Vagina (tissue), 2 donors: ENCODE measurements around the gene DICER1. TPM values are rescaled to one million over a fixed set of nuclear protein-coding genes. Genes with fewer than 3 reads are reported as not detected.

Source experiments
- DNase-seq, 2 donors: peaks; one replicate each; pipeline ENCODE4 v3.0.0-alpha.2; 2017; ENCODE audit errors: extremely low spot score in 2 of 2
- H3K27ac ChIP-seq: fragments of 200-600 bp; sonication (generic); one replicate; pipeline ENCODE4 v1.5.1; 2019
- H3K27me3 ChIP-seq: fragments of 200-600 bp; sonication (generic); one replicate; pipeline ENCODE4 v1.5.1; 2019
- H3K36me3 ChIP-seq, 2 donors: fragments of 200-600 bp; sonication (generic); one replicate each; pipeline ENCODE4 v1.5.1; 2017 to 2019
- H3K4me1 ChIP-seq: fragments of 200-600 bp; sonication (generic); one replicate; pipeline ENCODE4 v1.5.1; 2019
- H3K4me3 ChIP-seq, 2 donors: fragments of 200-600 bp; sonication (generic); 1 replicate in 1 of 2; 2 replicates in 1 of 2; pipeline ENCODE4 v1.5.1; 2016 to 2019
- H3K9me3 ChIP-seq: fragments of 200-600 bp; sonication (generic); one replicate; pipeline ENCODE4 v1.5.1; 2019
- CTCF ChIP-seq, 3 experiments: fragments of 450-650 bp in 2 of 3; fragments of 200-600 bp in 1 of 3; sonication (generic) in 1 of 3; IDR thresholded peaks; one replicate each; pipeline ENCODE4 v1.5.1; 2017 to 2019; ENCODE audit warnings: antibody characterized with exemption in 3 of 3, mild to moderate bottlenecking in 2 of 3, moderate library complexity in 2 of 3
- POLR2A ChIP-seq, 2 donors: fragments of 450-650 bp; IDR thresholded peaks; one replicate each; pipeline ENCODE4 v1.6.1; 2017; ENCODE audit warnings: antibody characterized with exemption in 2 of 2, mild to moderate bottlenecking in 2 of 2, moderate library complexity in 2 of 2
- POLR2AphosphoS5 ChIP-seq, 2 donors: sonication (generic); formaldehyde crosslinking; IDR thresholded peaks; one replicate each; pipeline ENCODE4 v1.9.0; 2017; ENCODE audit warnings: antibody characterized with exemption in 2 of 2, mild to moderate bottlenecking in 2 of 2, low read depth in 1 of 2; ENCODE audit not compliant: insufficient read depth in 1 of 2
- intact Hi-C: fragments of 100-400 bp; cut with DNase I; formaldehyde crosslinking; loops from one replicate; pipeline ENCODE4 v1.15.1; 2023
- total RNA-seq: library from RNA; depleted of rRNA; stranded (reverse); fragments of >200 nt; gene quantifications from one replicate; pipeline ENCODE4 v1.2.3, GENCODE V29; 2016

DICER1 gene
- total RNA-seq, 1 donor from 2014 or later = 68.3 TPM

- no peak overlapping the region for H3K27ac ChIP-seq
- intact Hi-C loops = no loop called here
- H3K4me1 ChIP-seq = no peaks in the 10 kb centered on the region
- no peak overlapping the region for H3K4me3 ChIP-seq
- no peak for DNase-seq
- H3K27me3 ChIP-seq = peaks cover 3% of the 10 kb centered on the region
- H3K36me3 ChIP-seq = no peaks in the 10 kb centered on the region
- TF ChIP-seq POLR2AphosphoS5 (IDR thresholded peaks at IDR 0.05; ENCODE audit: insufficient read depth in 1 of 2, low read depth in 1 of 2) = no peak
- no peak for TF ChIP-seq CTCF (IDR thresholded peaks at IDR 0.05)
- no peak for TF ChIP-seq POLR2A (IDR thresholded peaks at IDR 0.05)
- no peaks in the 10 kb centered on the region for H3K9me3 ChIP-seq
Observed at GRCh38 chr14:95066427-95066986, 90.8 kb downstream of the DICER1 start.

GRCh38 chr14:95065411-95065810 lies 91.9 kb downstream of the DICER1 start:
- no peak overlapping the region for H3K27ac ChIP-seq
- H3K4me1 ChIP-seq = no peaks in the 10 kb centered on the region
- intact Hi-C loops = no loop called here
- TF ChIP-seq CTCF (IDR thresholded peaks at IDR 0.05) = no peak
- no peak for TF ChIP-seq POLR2A (IDR thresholded peaks at IDR 0.05)
- no peak for TF ChIP-seq POLR2AphosphoS5 (IDR thresholded peaks at IDR 0.05; ENCODE audit: insufficient read depth in 1 of 2, low read depth in 1 of 2)
- H3K27me3 ChIP-seq = peaks cover under 1% of the 10 kb centered on the region
- no peak for DNase-seq
- no peak overlapping the region for H3K4me3 ChIP-seq
- no peaks in the 10 kb centered on the region for H3K9me3 ChIP-seq
- no peaks in the 10 kb centered on the region for H3K36me3 ChIP-seq

DNA sequence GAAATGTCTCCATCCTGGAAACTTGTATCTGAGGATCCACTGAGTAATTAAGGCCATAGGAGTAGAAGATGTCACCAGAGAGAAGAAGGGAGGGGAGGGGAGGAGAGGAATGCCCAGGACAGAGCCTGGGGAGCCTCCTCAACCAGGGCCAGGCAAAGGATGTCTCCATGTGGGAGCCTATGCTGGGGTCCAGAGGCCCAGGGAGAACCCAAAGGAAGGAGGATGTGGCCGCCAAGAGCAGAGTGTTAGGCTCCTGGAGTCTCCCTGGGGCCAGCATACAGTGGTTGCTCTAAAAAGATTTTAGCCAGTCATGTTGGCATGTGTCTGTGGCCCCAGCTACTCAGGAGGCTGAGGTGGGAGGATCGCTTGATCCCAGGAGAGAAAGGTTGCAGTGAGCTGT lies 92.6 kb downstream of the DICER1 start:
- Histone ChIP-seq H3K36me3 (no peaks in the 10 kb centered on the region), H3K4me1 (no peaks in the 10 kb centered on the region), H3K9me3 (no peaks in the 10 kb centered on the region), H3K4me3 (no peak overlapping the region), H3K27ac (no peak overlapping the region), H3K27me3 (no peaks in the 10 kb centered on the region)
- intact Hi-C loops = no loop called here
- DNase-seq = no peak
- TF ChIP-seq CTCF (IDR thresholded peaks at IDR 0.05) (no peak), POLR2AphosphoS5 (IDR thresholded peaks at IDR 0.05; ENCODE audit: insufficient read depth in 1 of 2, low read depth in 1 of 2) (no peak)

GRCh38 chr14:95064256-95064655 lies 93.1 kb downstream of the DICER1 start:
- DNase-seq = no peak
- no peaks in the 10 kb centered on the region for H3K4me1 ChIP-seq
- H3K4me3 ChIP-seq = no peak overlapping the region
- H3K27me3 ChIP-seq = no peaks in the 10 kb centered on the region
- TF ChIP-seq CTCF (IDR thresholded peaks at IDR 0.05) (no peak), POLR2A (IDR thresholded peaks at IDR 0.05) (no peak), POLR2AphosphoS5 (IDR thresholded peaks at IDR 0.05; ENCODE audit: insufficient read depth in 1 of 2, low read depth in 1 of 2) (no peak)
- no peaks in the 10 kb centered on the region for H3K9me3 ChIP-seq
- no peak overlapping the region for H3K27ac ChIP-seq
- H3K36me3 ChIP-seq = no peaks in the 10 kb centered on the region
- intact Hi-C loops = no loop called here

DNA sequence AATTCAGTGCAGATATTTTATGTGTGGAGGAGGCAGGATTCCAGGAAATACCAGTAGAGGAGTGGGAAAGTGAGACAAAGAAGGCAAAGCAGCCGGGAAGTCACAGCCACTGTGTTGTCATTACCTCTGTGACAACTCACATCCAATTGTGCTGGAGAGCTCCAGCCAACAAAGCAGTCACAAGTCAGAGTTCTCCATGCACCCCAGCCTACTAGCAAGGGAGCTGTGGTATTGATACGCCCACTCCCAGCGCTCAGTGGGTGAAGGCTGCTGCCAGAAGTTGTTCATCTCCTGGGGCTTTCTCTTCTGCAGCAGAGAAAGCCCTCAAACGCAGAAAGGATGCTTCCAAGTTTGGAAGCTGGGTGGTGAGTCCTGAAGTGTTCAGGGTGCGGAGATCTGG lies 93.9 kb downstream of the DICER1 start:
- no peak for DNase-seq
- Histone ChIP-seq H3K27ac (no peak overlapping the region), H3K36me3 (no peaks in the 10 kb centered on the region), H3K9me3 (no peaks in the 10 kb centered on the region), H3K4me1 (no peaks in the 10 kb centered on the region), H3K27me3 (no peaks in the 10 kb centered on the region), H3K4me3 (no peak overlapping the region)
- TF ChIP-seq POLR2A (IDR thresholded peaks at IDR 0.05) (no peak), CTCF (IDR thresholded peaks at IDR 0.05) (no peak), POLR2AphosphoS5 (IDR thresholded peaks at IDR 0.05; ENCODE audit: insufficient read depth in 1 of 2, low read depth in 1 of 2) (no peak)
- intact Hi-C loops = no loop called here
